ENCODE measurements around the gene ARAP1.

ARAP1 gene

GRCh38 chr11:72779495-72780128, 27.4 kb upstream of the ARAP1 start:
- TF ChIP-seq CTCF (conservative IDR thresholded peaks at IDR 0.05; ENCODE audit: low read depth, low read length), result no peak
- Histone ChIP-seq H3K27me3 (ENCODE audit: insufficient read depth, low read depth) (peaks cover 5% of the 10 kb centered on the region; the same call in 1 of the 2 replicates), H3K4me1 (ENCODE audit: low read depth, poor library complexity, severe bottlenecking) (peaks cover 14% of the 10 kb centered on the region), H3K27ac (no peak overlapping the region), H4K20me1 (ENCODE audit: insufficient read depth) (no peaks in the 10 kb centered on the region), H3K4me3 (IDR thresholded peaks at IDR 0.05; ENCODE audit: insufficient read depth, low read depth, low read length) (no peak overlapping the region), H2AFZ (ENCODE audit: low read depth) (no peak overlapping the region), H3K4me2 (no peak overlapping the region), H3K79me2 (ENCODE audit: insufficient read depth, low read depth) (no peaks in the 10 kb centered on the region), H3K9ac (no peak overlapping the region), H3K36me3 (ENCODE audit: insufficient read depth) (no peaks in the 10 kb centered on the region)

- H3K79me2 ChIP-seq (ENCODE audit: insufficient read depth, low read depth), result no peaks in the 10 kb centered on the region
- H3K36me3 ChIP-seq (ENCODE audit: insufficient read depth), result no peaks in the 10 kb centered on the region
- peaks cover 5% of the 10 kb centered on the region; the same call in 1 of the 2 replicates for H3K27me3 ChIP-seq (ENCODE audit: insufficient read depth, low read depth)
- H3K9ac ChIP-seq, result no peak overlapping the region
- H3K4me3 ChIP-seq (IDR thresholded peaks at IDR 0.05; ENCODE audit: insufficient read depth, low read depth, low read length), result no peak overlapping the region
- no peak overlapping the region for H3K27ac ChIP-seq
- no peak overlapping the region for H3K4me2 ChIP-seq
- H4K20me1 ChIP-seq (ENCODE audit: insufficient read depth), result no peaks in the 10 kb centered on the region
- H2AFZ ChIP-seq (ENCODE audit: low read depth), result no peak overlapping the region
- TF ChIP-seq CTCF (conservative IDR thresholded peaks at IDR 0.05; ENCODE audit: low read depth, low read length), result no peak
- peaks cover 14% of the 10 kb centered on the region for H3K4me1 ChIP-seq (ENCODE audit: low read depth, poor library complexity, severe bottlenecking)
These were observed 26.6 kb upstream of the ARAP1 start for GRCh38 chr11:72778535-72779494.

DNA sequence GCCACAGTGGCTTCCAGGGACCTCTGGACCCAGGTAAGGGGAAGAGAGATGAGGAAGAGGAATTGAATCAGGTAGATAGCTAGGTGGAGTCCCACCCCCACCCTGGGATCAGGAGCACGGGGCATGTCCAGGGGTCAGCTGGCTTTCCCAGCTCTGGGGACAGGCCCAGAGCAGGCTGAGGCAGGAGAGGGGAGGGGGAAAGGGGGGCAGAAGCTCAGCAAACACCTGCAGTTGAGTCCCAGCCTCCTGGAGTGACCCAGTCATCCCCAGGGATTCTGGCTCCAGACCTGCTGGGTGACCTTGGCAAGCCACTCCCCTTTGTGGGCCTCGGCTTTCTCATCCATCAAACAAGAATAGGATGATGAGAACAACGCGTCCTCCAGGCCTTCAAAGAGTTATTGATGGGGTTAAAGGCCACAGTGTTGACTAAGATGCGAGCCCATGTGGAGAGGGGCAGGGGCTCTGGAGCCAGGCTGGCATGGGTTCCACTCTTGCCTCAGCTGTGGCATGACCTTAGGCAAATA, 25.6 kb upstream of the ARAP1 start:
- no peak for TF ChIP-seq CTCF (conservative IDR thresholded peaks at IDR 0.05; ENCODE audit: low read depth, low read length)
- no peak overlapping the region for H3K4me2 ChIP-seq
- H3K4me3 ChIP-seq (IDR thresholded peaks at IDR 0.05; ENCODE audit: insufficient read depth, low read depth, low read length), result no peak overlapping the region
- no peak overlapping the region for H3K27ac ChIP-seq
- H3K4me1 ChIP-seq (ENCODE audit: low read depth, poor library complexity, severe bottlenecking), result peaks cover 13% of the 10 kb centered on the region
- no peak overlapping the region for H3K9ac ChIP-seq
- H2AFZ ChIP-seq (ENCODE audit: low read depth), result no peak overlapping the region
- no peaks in the 10 kb centered on the region for H3K79me2 ChIP-seq (ENCODE audit: insufficient read depth, low read depth)
- no peaks in the 10 kb centered on the region for H3K36me3 ChIP-seq (ENCODE audit: insufficient read depth)
- peaks cover 5% of the 10 kb centered on the region; the same call in 1 of the 2 replicates for H3K27me3 ChIP-seq (ENCODE audit: insufficient read depth, low read depth)
- no peaks in the 10 kb centered on the region for H4K20me1 ChIP-seq (ENCODE audit: insufficient read depth)

DNA sequence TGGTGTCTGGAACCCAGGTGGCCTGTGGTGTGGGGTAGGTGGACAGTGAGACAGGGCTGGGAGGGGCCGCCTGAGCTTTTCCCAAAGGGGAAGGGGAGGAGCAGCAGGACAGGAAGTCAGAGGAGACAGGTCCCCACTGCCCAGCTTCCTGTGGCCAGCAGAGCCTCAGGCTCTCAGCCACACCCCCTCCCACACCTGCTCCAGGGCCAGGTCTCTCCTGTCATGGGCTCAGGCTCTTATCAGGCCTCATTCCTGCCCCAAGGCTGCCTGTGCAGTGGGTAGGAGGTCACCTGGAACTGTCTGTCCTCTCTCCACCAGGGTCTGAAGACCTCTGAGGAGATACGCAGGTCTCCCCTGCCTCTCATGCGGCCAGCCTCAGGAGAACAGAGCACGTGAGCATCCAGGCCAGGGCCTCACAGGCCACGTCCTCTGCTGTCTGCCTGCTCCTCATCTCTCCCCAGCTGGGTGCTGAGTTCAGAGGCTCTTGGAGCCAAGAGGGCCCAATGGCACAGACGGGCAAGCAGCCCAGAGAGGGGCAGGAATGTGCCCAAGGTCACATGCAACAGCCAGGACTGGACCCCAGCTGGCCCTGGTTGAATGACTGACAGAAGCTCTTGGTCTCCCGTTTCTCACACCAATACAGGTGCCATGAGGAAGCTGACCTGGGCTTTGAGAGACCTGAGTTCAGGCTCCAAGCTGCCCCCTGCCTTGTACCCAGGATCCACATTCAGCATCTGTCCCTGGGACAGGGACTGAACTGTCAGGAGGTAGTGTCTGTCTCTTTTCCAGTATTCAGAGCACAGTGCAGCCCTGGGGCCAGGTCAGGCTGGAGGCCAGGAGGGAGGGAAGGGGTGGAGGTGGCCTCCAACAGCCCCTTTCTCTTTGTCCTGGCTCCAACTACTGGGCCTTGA, 24.9 kb upstream of the ARAP1 start:
- no peak for TF ChIP-seq CTCF (conservative IDR thresholded peaks at IDR 0.05; ENCODE audit: low read depth, low read length)
- Histone ChIP-seq H4K20me1 (ENCODE audit: insufficient read depth) (no peaks in the 10 kb centered on the region), H2AFZ (ENCODE audit: low read depth) (no peak overlapping the region), H3K4me1 (ENCODE audit: low read depth, poor library complexity, severe bottlenecking) (peaks cover 6% of the 10 kb centered on the region), H3K36me3 (ENCODE audit: insufficient read depth) (no peaks in the 10 kb centered on the region), H3K4me2 (no peak overlapping the region), H3K79me2 (ENCODE audit: insufficient read depth, low read depth) (no peaks in the 10 kb centered on the region), H3K27me3 (ENCODE audit: insufficient read depth, low read depth) (peaks cover 5% of the 10 kb centered on the region; the same call in 1 of the 2 replicates), H3K27ac (no peak overlapping the region), H3K4me3 (IDR thresholded peaks at IDR 0.05; ENCODE audit: insufficient read depth, low read depth, low read length) (no peak overlapping the region), H3K9ac (no peak overlapping the region)

Measured in KMS-11 (cell line).